ENCODE data around the gene BCAT1. TPM values are rescaled to one million over a fixed set of nuclear protein-coding genes. Genes with fewer than 3 reads are reported as not detected.

BCAT1 gene
- total and polyA plus RNA-seq, 2 of the 8 experiments (the other 6 are each of a cell fraction or from before 2014, with no cell fraction given), result 19.7 to 263 TPM

DNA sequence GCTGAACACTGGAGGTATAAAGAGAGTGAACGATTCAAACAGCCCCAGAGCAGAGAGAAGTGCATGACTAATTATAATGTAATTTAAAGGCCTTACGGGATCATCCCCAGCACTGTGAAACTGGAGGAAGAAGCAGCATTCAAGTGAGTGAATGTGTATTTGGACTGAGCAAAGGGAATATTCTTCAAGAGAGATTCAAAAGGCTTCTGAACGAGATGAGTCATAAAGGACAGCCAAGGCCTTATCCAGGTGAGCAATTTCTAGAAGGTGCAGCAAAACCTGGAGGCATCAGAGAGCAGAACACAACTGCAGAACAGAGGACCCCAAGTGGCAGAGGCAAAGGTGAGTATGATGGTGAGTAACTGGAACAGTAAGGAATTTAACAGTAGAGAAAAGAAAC is 127.2 kb downstream of the BCAT1 start:
- no peaks in the 10 kb centered on the region for H3K27me3 ChIP-seq (replicated peaks in 1 of 4; ENCODE audit: control insufficient read depth in 3 of 4, extremely low read depth in 1 of 4, insufficient read depth in 3 of 4, low read length in 3 of 4)
- no peak overlapping the region for H3K27ac ChIP-seq (ENCODE audit: low read depth, low read length)
- H3K79me2 ChIP-seq (ENCODE audit: control insufficient read depth in 1 of 2, insufficient read depth in 2 of 2, low read length in 2 of 2), result no peaks in the 10 kb centered on the region
- peaks cover 6 to 80% (median 34%) of the 10 kb centered on the region in 4 experiments; a peak in 7 of 8 replicates for H3K36me3 ChIP-seq (ENCODE audit: control insufficient read depth in 2 of 4, insufficient read depth in 4 of 4, low read length in 3 of 4)
- CTCF ChIA-PET (ENCODE audit: partially characterized antibody), result no interaction called here
- H3K56ac ChIP-seq (replicated peaks; ENCODE audit: insufficient read length, low read depth, low read length), result no peak overlapping the region
- no peak overlapping the region for H3K18ac ChIP-seq (ENCODE audit: extremely low read depth, low read length)
- H4K8ac ChIP-seq (ENCODE audit: extremely low read depth, insufficient read depth, low read length), result no peak overlapping the region
- no peak for FAIRE-seq
- no peak overlapping the region for H2BK20ac ChIP-seq (ENCODE audit: low read length)
- H4K20me1 ChIP-seq (replicated peaks in 1 of 2; ENCODE audit: control insufficient read depth in 1 of 2, insufficient read depth in 2 of 2, low read length in 2 of 2), result peaks cover 0 to 1% of the 10 kb centered on the region in 2 experiments
- no peak overlapping the region for H3K23ac ChIP-seq (ENCODE audit: insufficient read length)
- H3K4ac ChIP-seq (replicated peaks; ENCODE audit: insufficient read length, low read depth, low read length), result no peak overlapping the region
- H4K5ac ChIP-seq (ENCODE audit: insufficient read length, low read depth, low read length), result no peak overlapping the region
- H2BK120ac ChIP-seq (replicated peaks; ENCODE audit: low read depth, low read length), result no peak overlapping the region
- H2BK12ac ChIP-seq (ENCODE audit: low read depth, low read length), result no peak overlapping the region
- POLR2A ChIA-PET (ENCODE audit: partially characterized antibody), result interaction anchor here (1.1 kb wide), 1 partner anchor 12 kb away, joined by 4 read pairs; no protein-coding TSS in a partner anchor
- H2AFZ ChIP-seq (ENCODE audit: low read length), result no peak overlapping the region
- no peak overlapping the region for H3K14ac ChIP-seq (ENCODE audit: insufficient read length)
- no peak overlapping the region for H2AK5ac ChIP-seq (ENCODE audit: low read depth, low read length)
- H4K91ac ChIP-seq (replicated peaks; ENCODE audit: insufficient read length, low read length), result no peak overlapping the region
- no peak overlapping the region for H2BK5ac ChIP-seq (ENCODE audit: low read depth, low read length)
- no peak for DNase-seq (ENCODE audit: low read depth in 1 of 2, low spot score in 2 of 2)
- H3K23me2 ChIP-seq (ENCODE audit: low read depth, low read length), result no peaks in the 10 kb centered on the region
- H3K4me2 ChIP-seq (ENCODE audit: insufficient read depth in 1 of 2, low read depth in 2 of 2, low read length in 2 of 2), result no peak overlapping the region
- no peak overlapping the region for H3K4me3 ChIP-seq (ENCODE audit: extremely low read depth in 1 of 4, insufficient read depth in 2 of 4, low read depth in 3 of 4, low read length in 4 of 4)
- no peaks in the 10 kb centered on the region for H3K9me3 ChIP-seq (ENCODE audit: insufficient read depth in 2 of 2, low read depth in 1 of 2, low read length in 1 of 2)
- H3K4me1 ChIP-seq (replicated peaks in 1 of 4; ENCODE audit: control insufficient read depth in 3 of 4, insufficient read depth in 4 of 4, low read length in 3 of 4), result no peaks in the 10 kb centered on the region
- no peak overlapping the region for H2BK15ac ChIP-seq (ENCODE audit: low read length)
- no peak overlapping the region for H3K9ac ChIP-seq (replicated peaks in 1 of 4; ENCODE audit: extremely low read depth in 1 of 4, low read depth in 3 of 4, low read length in 3 of 4)
- H3K79me1 ChIP-seq (ENCODE audit: low read depth, low read length), result no peaks in the 10 kb centered on the region
- WGBS, 2 experiments (ENCODE audit: extremely low coverage in 1 of 2, insufficient coverage in 1 of 2, insufficient read length in 1 of 2, insufficient replicate concordance in 2 of 2, low coverage in 1 of 2, low lambda C conversion rate in 2 of 2, missing lambda C conversion rate in 1 of 2), result 92% methylated on average over 3 of the region's 3 CpGs; no CpG with 5 or more reads in 1 of the 2 experiments
- TF ChIP-seq FOSL1 (IDR thresholded peaks at IDR 0.05; ENCODE audit: insufficient read depth, low read depth, low read length) (no peak), SAP30 (IDR thresholded peaks at IDR 0.05; ENCODE audit: insufficient read depth, insufficient replicate concordance, low read length) (no peak), CBX5 (IDR thresholded peaks at IDR 0.05; ENCODE audit: low read depth, low read length) (no peak), SIRT6 (IDR thresholded peaks at IDR 0.05; ENCODE audit: low read length) (no peak), RAD21 (IDR thresholded peaks at IDR 0.05 in 1 of 2, conservative IDR thresholded peaks at IDR 0.05 in 1 of 2; ENCODE audit: low read depth in 2 of 2, low read length in 2 of 2) (no peak)

All from H1 (cell line).